GM23248 (cell line): ENCODE data around the gene CAV2.

Source experiments
- EZH2 ChIP-seq: fragments of 200-600 bp; sonication (generic); IDR thresholded peaks from 2 replicates; pipeline ENCODE4 v1.6.1; 2018; ENCODE audit warnings: antibody characterized with exemption, mild to moderate bottlenecking; ENCODE audit not compliant: insufficient read depth, poor library complexity, severe bottlenecking
- EZH2phosphoT487 ChIP-seq: fragments of 200-600 bp; sonication (generic); IDR thresholded peaks from 2 replicates; pipeline ENCODE4 v1.6.1; 2018; ENCODE audit warnings: antibody characterized with exemption, moderate library complexity, mild to moderate bottlenecking, low read depth; ENCODE audit not compliant: insufficient read depth

DNA sequence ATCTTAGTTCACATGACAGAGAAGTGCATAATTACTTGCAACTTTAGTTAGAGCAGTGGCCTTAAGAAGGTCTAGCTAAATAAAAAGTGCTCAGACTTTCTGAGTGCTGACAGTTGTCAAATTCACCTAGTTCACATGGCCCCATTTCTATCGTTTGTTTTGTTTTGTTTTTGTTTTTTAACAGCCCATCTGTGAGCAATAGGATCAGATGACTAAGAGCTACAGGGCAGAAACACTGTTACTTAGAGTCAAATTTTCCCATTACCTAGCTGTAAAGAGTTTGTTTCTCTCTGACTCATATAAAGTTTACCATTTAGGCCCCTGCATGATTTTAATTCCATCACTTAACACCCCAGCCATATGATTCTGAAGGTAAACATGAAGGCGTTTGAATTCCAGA is 44.1 kb downstream of the CAV2 start:
- no peak for TF ChIP-seq EZH2phosphoT487
- TF ChIP-seq EZH2 = no peak
